H1 (cell line): ENCODE results near the gene LPP. TPM values are rescaled to one million over a fixed set of nuclear protein-coding genes. Genes with fewer than 3 reads are reported as not detected.

Source experiments
- CTCF ChIA-PET: fragments of 300-600 bp; sonication (Branson Sonifier 250); formaldehyde crosslinking; loops from one replicate; lab custom pipeline; 2021; ENCODE audit not compliant: partially characterized antibody; lab: Charles Lee
- POLR2A ChIA-PET: fragments of 300-600 bp; sonication (Branson Sonifier 250); formaldehyde crosslinking; loops from one replicate; lab custom pipeline; 2021; ENCODE audit warnings: inconsistent platforms; ENCODE audit not compliant: partially characterized antibody; lab: Charles Lee
- DNase-seq, 2 experiments: peaks; one replicate each; pipeline versions ENCODE4 v3.0.0 to v3.0.0-alpha.2; 2010 to 2022; ENCODE audit warnings: low spot score in 2 of 2, low read depth in 1 of 2, mixed read lengths in 1 of 2
- FAIRE-seq: peaks from 2 replicates; lab custom pipeline; 2011; peaks lifted over from hg19 to GRCh38; lab: Jason Lieb, UNC
- H2AFZ ChIP-seq: 2 replicates; pipeline ENCODE4 v1.8.1; 2012; ENCODE audit warnings: low read length, inconsistent platforms
- H2AK5ac ChIP-seq: 2 replicates; pipeline ENCODE4 v1.6.1; 2013; ENCODE audit warnings: low read depth, low read length
- H2BK120ac ChIP-seq: replicated peaks from 2 replicates; pipeline ENCODE3; 2013; ENCODE audit warnings: low read depth, low read length, inconsistent platforms
- H2BK12ac ChIP-seq: 2 replicates; pipeline ENCODE4 v1.6.1; 2013; ENCODE audit warnings: low read depth, low read length
- H2BK15ac ChIP-seq: 2 replicates; pipeline ENCODE4 v1.6.1; 2013; ENCODE audit warnings: low read length
- H2BK20ac ChIP-seq: 2 replicates; pipeline ENCODE4 v1.6.1; 2013; ENCODE audit warnings: low read length
- H2BK5ac ChIP-seq: 2 replicates; pipeline ENCODE4 v1.6.1; 2013; ENCODE audit warnings: low read depth, low read length
- H3K14ac ChIP-seq: 2 replicates; pipeline ENCODE4 v1.6.1; 2013; ENCODE audit warnings: inconsistent platforms; ENCODE audit not compliant: insufficient read length
- H3K18ac ChIP-seq: 2 replicates; pipeline ENCODE4 v1.6.1; 2013; ENCODE audit warnings: low read length; ENCODE audit errors: extremely low read depth
- H3K23ac ChIP-seq: 2 replicates; pipeline ENCODE4 v1.6.1; 2013; ENCODE audit warnings: inconsistent platforms; ENCODE audit not compliant: insufficient read length
- H3K23me2 ChIP-seq: 2 replicates; pipeline ENCODE4 v1.6.1; 2013; ENCODE audit warnings: low read depth, low read length
- H3K27ac ChIP-seq: 2 replicates; pipeline ENCODE4 v1.6.1; 2011; ENCODE audit warnings: low read depth, low read length, inconsistent platforms
- H3K27me3 ChIP-seq, 4 experiments: replicated peaks in 1 of 4; 1 replicate in 1 of 4; 2 replicates in 3 of 4; pipeline versions ENCODE4 v1.6.1 to v1.8.1; 2011 to 2013; ENCODE audit warnings: low read length in 3 of 4, mild to moderate bottlenecking in 3 of 4, inconsistent platforms in 2 of 4, mixed read lengths in 2 of 4, moderate library complexity in 1 of 4; ENCODE audit not compliant: control insufficient read depth in 3 of 4, insufficient read depth in 3 of 4; ENCODE audit errors: extremely low read depth in 1 of 4
- H3K36me3 ChIP-seq, 4 experiments: 2 replicates each; pipeline versions ENCODE4 v1.6.1 to v1.8.1; 2011 to 2013; ENCODE audit warnings: mild to moderate bottlenecking in 4 of 4, low read length in 3 of 4, moderate library complexity in 2 of 4, control low read depth in 1 of 4, inconsistent platforms in 1 of 4; ENCODE audit not compliant: insufficient read depth in 4 of 4, control insufficient read depth in 2 of 4
- H3K4ac ChIP-seq: replicated peaks from 2 replicates; pipeline ENCODE3; 2013; ENCODE audit warnings: low read length, low read depth, mixed read lengths, inconsistent platforms; ENCODE audit not compliant: insufficient read length
- H3K4me1 ChIP-seq, 4 experiments: replicated peaks in 1 of 4; 1 replicate in 1 of 4; 2 replicates in 3 of 4; pipeline versions ENCODE4 v1.6.1 to v1.8.1; 2011 to 2013; ENCODE audit warnings: low read length in 3 of 4, inconsistent platforms in 2 of 4, mixed read lengths in 1 of 4; ENCODE audit not compliant: insufficient read depth in 4 of 4, control insufficient read depth in 3 of 4
- H3K4me2 ChIP-seq, 2 experiments: 2 replicates each; pipeline versions ENCODE4 v1.6.1 to v1.8.1; 2011 to 2013; ENCODE audit warnings: low read depth in 2 of 2, low read length in 2 of 2, control low read depth in 1 of 2, inconsistent platforms in 1 of 2, mild to moderate bottlenecking in 1 of 2; ENCODE audit not compliant: insufficient read depth in 1 of 2
- H3K4me3 ChIP-seq, 4 experiments: fragments of 200-600, 300-600 bp in 1 of 4; sonication (generic), shearing (Covaris generic), sonication (Bioruptor Twin) in 1 of 4; 2 replicates each; pipeline versions ENCODE4 v1.5.1 to v1.8.1; 2011 to 2016; ENCODE audit warnings: low read length in 4 of 4, low read depth in 3 of 4, control low read depth in 2 of 4, inconsistent platforms in 2 of 4, mild to moderate bottlenecking in 2 of 4, mixed read lengths in 1 of 4, moderate library complexity in 1 of 4; ENCODE audit not compliant: insufficient read depth in 2 of 4; ENCODE audit errors: extremely low read depth in 1 of 4
- H3K56ac ChIP-seq: replicated peaks from 2 replicates; pipeline ENCODE3; 2013; ENCODE audit warnings: low read depth, mild to moderate bottlenecking, mixed read lengths, low read length, inconsistent platforms; ENCODE audit not compliant: insufficient read length
- H3K79me1 ChIP-seq: 2 replicates; pipeline ENCODE4 v1.6.1; 2013; ENCODE audit warnings: low read depth, low read length, control low read depth
- H3K79me2 ChIP-seq, 2 experiments: 2 replicates each; pipeline versions ENCODE4 v1.6.1 to v1.8.1; 2012 to 2013; ENCODE audit warnings: low read length in 2 of 2, mild to moderate bottlenecking in 2 of 2, inconsistent platforms in 1 of 2; ENCODE audit not compliant: insufficient read depth in 2 of 2, control insufficient read depth in 1 of 2
- H3K9ac ChIP-seq, 4 experiments: replicated peaks in 1 of 4; 1 replicate in 1 of 4; 2 replicates in 3 of 4; pipeline versions ENCODE4 v1.6.1 to v1.8.1; 2011 to 2013; ENCODE audit warnings: low read depth in 3 of 4, low read length in 3 of 4, control low read depth in 2 of 4, mild to moderate bottlenecking in 2 of 4, moderate library complexity in 2 of 4, inconsistent platforms in 1 of 4; ENCODE audit errors: extremely low read depth in 1 of 4
- H3K9me3 ChIP-seq, 2 experiments: 2 replicates each; pipeline versions ENCODE4 v1.6.1 to v1.8.1; 2012 to 2013; ENCODE audit warnings: mild to moderate bottlenecking in 2 of 2, moderate library complexity in 2 of 2, control low read depth in 1 of 2, inconsistent platforms in 1 of 2, low read depth in 1 of 2, low read length in 1 of 2, mixed read lengths in 1 of 2; ENCODE audit not compliant: insufficient read depth in 2 of 2
- H4K20me1 ChIP-seq, 2 experiments: replicated peaks in 1 of 2; 2 replicates each; pipeline versions ENCODE3 to v1.8.1; 2011 to 2013; ENCODE audit warnings: inconsistent platforms in 2 of 2, low read length in 2 of 2, mild to moderate bottlenecking in 1 of 2; ENCODE audit not compliant: insufficient read depth in 2 of 2, control insufficient read depth in 1 of 2
- H4K5ac ChIP-seq: 2 replicates; pipeline ENCODE4 v1.6.1; 2013; ENCODE audit warnings: low read length, low read depth, mixed read lengths, inconsistent platforms; ENCODE audit not compliant: insufficient read length
- H4K8ac ChIP-seq: 2 replicates; pipeline ENCODE4 v1.8.0; 2013; ENCODE audit warnings: mild to moderate bottlenecking, moderate library complexity, low read length, inconsistent platforms; ENCODE audit not compliant: insufficient read depth; ENCODE audit errors: extremely low read depth
- H4K91ac ChIP-seq: replicated peaks from 2 replicates; pipeline ENCODE3; 2013; ENCODE audit warnings: low read length, mixed read lengths, inconsistent platforms; ENCODE audit not compliant: insufficient read length
- CHD1 ChIP-seq: IDR thresholded peaks from 2 replicates; pipeline ENCODE4 v1.6.1; 2012; ENCODE audit warnings: low read depth, low read length, improper control_type of control experiment
- JUN ChIP-seq: IDR thresholded peaks from 2 replicates; pipeline ENCODE4 v1.6.1; 2011; ENCODE audit warnings: low read depth, mild to moderate bottlenecking, improper control_type of control experiment, low read length
- SAP30 ChIP-seq: fragments of 300-600 bp; sonication (generic); IDR thresholded peaks from 2 replicates; pipeline ENCODE4 v1.7.1; 2012; ENCODE audit warnings: low read length, moderate library complexity, mild to moderate bottlenecking, inconsistent platforms; ENCODE audit not compliant: insufficient read depth, insufficient replicate concordance
- WGBS, 2 experiments: shearing (Covaris generic) in 1 of 2; methylation state at CpG; one replicate each; pipeline versions ENCODE4 v1.1.6 to v1.1.7; 2013 to 2015; ENCODE audit warnings: low lambda C conversion rate in 2 of 2, mixed read lengths in 2 of 2, inconsistent platforms in 1 of 2, low coverage in 1 of 2, missing lambda C conversion rate in 1 of 2; ENCODE audit not compliant: insufficient replicate concordance in 2 of 2, insufficient coverage in 1 of 2, insufficient read length in 1 of 2; ENCODE audit errors: extremely low coverage in 1 of 2, missing lambda C conversion rate in 1 of 2; 5-methylcytosine and 5-hydroxymethylcytosine counted together
- polyA plus RNA-seq, 7 experiments: library from polyadenylated mRNA; depleted of rRNA in 3 of 7; stranded (reverse) in 5 of 7; unstranded in 2 of 7; fragments of >200 nt in 5 of 7; fragments of 200-250 nt in 2 of 7; gene quantifications; 1 replicate in 5 of 7; 2 replicates in 1 of 7; 4 replicates in 1 of 7; pipeline versions ENCODE4 v1.2.1 to v1.2.3, GENCODE V29; 2011 to 2013; ENCODE audit warnings: missing spikeins in 2 of 7, mixed read lengths in 2 of 7
- total RNA-seq: library from RNA; stranded (reverse); fragmentation: NEBNext Ultra II Directional; extraction: Animal tissue kit (Norgen Biotek cat#: 25700); gene quantifications from 2 replicates; pipeline ENCODE4 v1.2.1, GENCODE V29; 2021

LPP gene
- total and polyA plus RNA-seq, 2 of the 8 experiments (the other 6 are each of a cell fraction or from before 2014, with no cell fraction given): 10.0 to 53.3 TPM

DNA sequence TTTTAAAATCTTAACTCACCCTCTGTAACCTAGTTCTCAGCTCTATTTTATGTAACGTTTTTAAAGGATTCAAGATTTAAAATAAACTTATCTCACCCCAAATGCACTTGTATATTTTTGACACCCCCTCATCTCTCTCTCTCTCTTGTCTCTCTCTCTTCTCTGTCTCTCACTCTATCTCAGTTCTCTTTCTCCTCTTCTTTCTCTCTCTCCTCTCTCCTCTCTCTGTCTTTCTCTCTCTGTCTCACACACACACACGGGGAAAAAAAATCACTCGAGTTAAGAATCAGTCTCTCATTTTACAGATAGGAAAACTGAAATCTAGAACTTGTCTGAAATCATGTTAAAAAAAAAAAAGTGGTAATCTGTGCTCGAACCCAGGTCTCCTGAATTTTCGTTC lies 108.5 kb downstream of the LPP start:
- peaks cover 0 to 5% of the 10 kb centered on the region in 2 experiments; a peak in 2 of 4 replicates for H3K79me2 ChIP-seq
- no peak overlapping the region for H3K4me3 ChIP-seq
- no peak overlapping the region for H2BK12ac ChIP-seq
- H2AK5ac ChIP-seq: no peak overlapping the region
- no peak overlapping the region for H3K14ac ChIP-seq
- H3K4ac ChIP-seq: no peak overlapping the region
- no peaks in the 10 kb centered on the region; the same call in 1 of the 2 replicates for H3K79me1 ChIP-seq
- H3K4me1 ChIP-seq: peaks cover 0 to 7% (median 4%) of the 10 kb centered on the region in 4 experiments; a peak in 4 of 7 replicates
- no peaks in the 10 kb centered on the region for H4K20me1 ChIP-seq
- ChIA-PET CTCF (interaction anchor here (0.6 to 2.8 kb wide), 4 partner anchors 54 to 644 kb away, joined by 3 to 11 read pairs (median 4); no protein-coding TSS in a partner anchor), POLR2A (interaction anchor here (0.7 to 1.2 kb wide), 2 partner anchors 10 to 109 kb away, joined by 3 read pairs; partner anchors contain the start of gene LPP)
- peaks cover 1% of the 10 kb centered on the region; the same call in 1 of the 2 replicates for H3K23me2 ChIP-seq
- no peak overlapping the region for H2BK5ac ChIP-seq
- no peak overlapping the region for H3K27ac ChIP-seq
- no peak overlapping the region for H2AFZ ChIP-seq
- H3K23ac ChIP-seq: no peak overlapping the region
- WGBS, 2 experiments: 82% methylated on average over 5 of the region's 5 CpGs; no CpG with 5 or more reads in 1 of the 2 experiments
- H3K18ac ChIP-seq: no peak overlapping the region
- H3K9me3 ChIP-seq: no peaks in the 10 kb centered on the region
- no peaks in the 10 kb centered on the region for H3K27me3 ChIP-seq
- no peak overlapping the region for H4K91ac ChIP-seq
- no peak overlapping the region for H3K4me2 ChIP-seq
- no peak overlapping the region for H3K9ac ChIP-seq
- DNase-seq (no peak), FAIRE-seq (no peak)
- TF ChIP-seq SAP30 (no peak), JUN (no peak), CHD1 (no peak)
- H2BK15ac ChIP-seq: no peak overlapping the region
- H4K5ac ChIP-seq: no peak overlapping the region
- H2BK120ac ChIP-seq: no peak overlapping the region
- H4K8ac ChIP-seq: no peak overlapping the region
- no peak overlapping the region for H3K56ac ChIP-seq
- no peaks in the 10 kb centered on the region for H3K36me3 ChIP-seq
- no peak overlapping the region for H2BK20ac ChIP-seq
